Measurements from ENCODE around the gene ZKSCAN8.
A peak's percentile ranks its signal among the peaks of the same experiment; 100 is the strongest.
"Not testable (repeated sequence)": the region's sequence is repeated elsewhere in the genome, so short reads cannot be mapped to it uniquely, and the experiment has no call there.

Gene ZKSCAN8

DNA sequence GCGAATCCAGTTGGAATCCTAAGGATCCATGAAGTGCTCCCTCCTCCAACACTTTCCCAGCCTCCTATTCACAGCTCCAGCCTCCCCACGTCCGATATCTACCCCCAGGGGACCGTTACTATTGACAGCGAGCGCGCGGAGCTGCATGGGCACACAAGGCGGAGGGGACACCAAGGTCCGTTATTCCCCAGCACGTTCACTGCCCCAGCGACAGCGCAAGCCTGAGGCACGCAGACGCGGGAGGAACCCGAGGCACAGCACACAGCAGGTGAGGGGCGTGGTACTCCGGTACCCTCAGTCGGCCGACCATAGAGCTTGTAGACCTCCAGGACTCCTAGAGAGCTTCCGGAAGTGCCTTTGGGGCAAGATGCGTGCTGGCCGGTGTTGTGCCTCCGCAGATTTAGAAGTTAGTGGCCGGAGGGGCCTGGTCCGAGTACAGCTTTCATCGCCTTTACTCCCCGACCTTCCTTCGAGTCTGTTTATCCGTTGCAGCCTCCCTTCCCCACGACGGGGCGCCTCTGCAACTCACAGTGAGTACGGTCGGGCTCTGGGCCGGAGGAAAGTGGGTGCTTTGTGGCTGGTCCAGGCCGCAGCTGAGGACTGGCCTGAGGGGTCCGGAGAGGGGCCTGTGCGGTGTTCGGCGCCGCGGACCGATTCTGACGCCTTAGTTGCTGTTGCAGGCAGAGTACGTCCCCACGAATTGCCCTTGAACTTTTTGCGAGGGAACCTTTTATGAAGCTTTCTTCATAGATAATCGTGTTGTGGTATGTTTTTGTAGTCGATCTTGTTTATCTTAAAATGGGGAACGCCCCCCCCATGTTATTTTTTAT is at the start of gene ZKSCAN8:
ZKSCAN8 (plus strand) TSS at position 384 of the 830 bp plus-strand sequence. CDS start 6,525 bp downstream, outside the sequence.
- peak; percentile 89 for DNase-seq

DNA sequence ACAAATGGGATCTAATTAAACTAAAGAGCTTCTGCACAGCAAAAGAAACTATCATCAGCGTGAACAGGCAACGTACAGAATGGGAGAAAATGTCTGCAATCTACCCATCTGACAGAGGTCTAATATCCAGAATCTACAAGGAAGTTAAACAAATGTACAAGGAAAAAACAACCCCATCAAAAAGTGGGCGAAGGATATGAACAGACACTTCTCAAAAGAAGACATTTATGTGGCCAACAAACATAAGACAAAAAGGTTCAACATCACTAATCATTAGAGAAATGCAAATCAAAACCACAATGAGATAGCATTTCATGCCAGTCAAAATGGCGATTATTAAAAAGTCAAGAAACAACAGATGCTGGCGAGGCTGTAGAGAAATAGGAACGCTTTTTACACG is 39.5 kb upstream of the ZKSCAN8 start:
- not testable (repeated sequence) for DNase-seq

DNA sequence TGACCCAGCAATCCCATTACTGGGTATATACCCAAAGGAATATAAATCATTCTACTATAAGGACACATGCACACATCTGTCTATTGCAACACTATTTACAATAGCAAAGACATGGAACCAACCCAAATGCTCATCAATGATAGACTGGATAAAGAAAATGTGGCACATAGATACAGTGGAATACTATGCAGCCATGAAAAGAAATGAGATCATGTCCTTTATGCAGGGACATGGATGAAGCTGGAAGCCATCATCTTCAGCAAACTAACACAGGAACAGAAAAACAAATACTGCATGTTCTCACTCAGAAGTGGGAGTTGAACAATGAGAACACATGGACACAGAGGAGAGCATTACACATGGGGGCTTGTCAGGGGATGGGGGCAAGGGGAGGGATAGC is 39.0 kb upstream of the ZKSCAN8 start:
- not testable (repeated sequence) for DNase-seq

DNA sequence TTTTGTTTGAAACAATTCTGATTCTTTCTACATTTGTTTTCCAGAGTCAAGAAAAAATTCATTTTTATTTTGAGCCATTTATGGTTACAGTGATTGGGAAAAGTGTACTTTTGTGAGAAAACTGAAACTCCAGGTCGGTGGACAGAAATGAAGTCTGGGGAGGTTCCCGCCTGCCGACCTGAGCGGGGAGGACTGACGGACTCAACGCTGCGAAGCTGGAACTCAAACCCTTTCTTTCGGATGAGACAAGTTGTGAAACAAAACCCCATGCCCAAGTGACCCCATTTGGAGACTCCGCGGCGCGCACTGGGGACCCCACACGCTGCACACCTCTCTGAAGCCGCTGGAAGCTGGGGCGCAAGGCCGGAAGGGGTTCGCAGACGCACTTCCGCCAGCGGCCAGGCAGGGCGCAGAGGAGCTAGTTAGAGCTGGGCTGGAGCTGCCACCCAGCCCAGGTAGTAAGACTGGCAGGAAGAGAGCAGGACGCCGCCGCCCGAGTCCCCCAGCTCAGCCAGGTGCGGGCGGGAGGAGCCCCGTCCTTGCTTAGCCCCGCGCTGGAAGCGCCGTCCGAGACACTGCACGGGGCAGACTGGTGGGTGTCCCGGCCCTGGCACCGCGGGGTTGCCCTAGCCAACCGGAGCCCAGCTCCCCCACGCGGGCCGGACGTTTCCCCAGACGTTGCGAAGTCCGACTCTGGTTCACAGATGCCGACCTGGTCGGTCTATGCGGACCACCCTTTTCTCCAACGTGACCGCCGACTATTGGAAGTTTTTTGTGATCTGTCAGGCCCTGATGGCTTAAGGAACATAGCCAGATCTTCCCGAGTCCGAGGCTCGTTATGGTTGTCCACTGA is 37.1 kb upstream of the ZKSCAN8 start:
- peak; percentile 84 for DNase-seq

GRCh38 chr6:28105245-28105639 is 36.4 kb upstream of the ZKSCAN8 start:
- DNase-seq = no peak

DNA sequence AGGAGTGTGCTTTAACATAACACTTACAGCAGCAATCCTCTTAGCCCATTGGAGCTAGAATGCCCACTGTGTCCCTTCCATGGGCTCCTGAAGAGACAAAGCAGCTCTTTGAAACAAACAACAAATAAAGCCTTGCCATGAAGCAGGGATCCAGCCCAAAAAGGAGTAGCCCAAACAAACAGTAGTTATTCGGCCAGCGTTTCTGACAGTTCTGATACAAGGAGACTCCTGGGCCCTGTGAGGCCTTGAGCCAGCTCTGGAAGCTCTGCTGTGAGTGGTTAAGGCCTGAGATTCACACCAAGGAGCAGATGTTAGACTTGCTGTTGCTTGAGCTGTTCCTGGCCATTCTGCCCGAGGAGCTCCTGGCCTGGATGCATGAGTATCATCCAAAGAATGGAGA is 34.2 kb upstream of the ZKSCAN8 start:
- DNase-seq = no peak

DNA sequence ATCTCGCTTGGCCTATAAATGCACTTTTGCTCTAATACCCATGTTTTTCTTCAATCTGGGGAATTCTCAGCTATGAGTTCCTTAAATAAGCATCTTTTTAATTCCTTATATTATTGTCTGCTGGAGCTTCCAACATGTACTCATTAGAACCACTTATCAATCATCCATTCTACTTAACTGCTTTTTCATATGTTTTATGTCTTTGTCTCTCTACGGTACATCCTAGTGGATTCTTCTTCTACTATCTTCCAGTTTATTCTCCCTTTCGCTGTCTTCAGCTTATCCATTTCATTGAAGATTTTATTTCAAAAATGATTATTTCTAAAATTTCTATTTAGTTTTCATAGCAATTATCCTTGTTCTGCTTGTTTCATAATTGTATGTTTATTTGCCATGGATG is 29.7 kb upstream of the ZKSCAN8 start:
- DNase-seq = no peak

- DNase-seq = no peak
These were observed 25.9 kb upstream of the ZKSCAN8 start for GRCh38 chr6:28115799-28116198.

DNA sequence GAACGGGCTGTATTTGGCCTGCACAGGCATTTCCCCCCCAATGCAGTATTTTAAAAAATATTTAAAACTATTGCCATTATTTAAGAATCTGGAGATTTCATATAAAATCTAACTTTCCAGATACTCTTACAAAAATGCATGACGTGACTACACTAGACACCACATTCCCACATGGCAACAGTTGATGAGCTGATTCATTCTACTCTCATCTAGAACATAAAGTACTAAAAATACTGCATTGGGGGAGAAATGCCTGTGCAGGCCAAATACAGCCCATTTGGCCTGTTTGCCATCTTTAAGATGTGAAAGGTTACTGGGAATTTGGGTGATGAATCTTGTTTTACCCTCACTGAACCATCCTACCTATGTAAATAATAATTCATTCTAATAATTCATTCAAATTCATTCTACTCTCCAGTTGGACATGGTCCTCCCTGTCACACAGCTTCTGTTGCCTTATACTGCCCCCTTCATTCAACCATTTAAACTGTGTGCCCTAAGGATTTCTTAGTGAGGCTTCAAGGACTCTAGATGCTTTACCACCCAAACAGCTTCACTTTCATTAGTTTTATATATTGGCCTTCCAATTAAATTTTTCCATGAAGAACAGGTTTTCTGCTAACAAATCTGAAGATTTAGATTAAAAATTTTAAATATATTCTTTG is 24.2 kb upstream of the ZKSCAN8 start:
- DNase-seq = no peak

DNA sequence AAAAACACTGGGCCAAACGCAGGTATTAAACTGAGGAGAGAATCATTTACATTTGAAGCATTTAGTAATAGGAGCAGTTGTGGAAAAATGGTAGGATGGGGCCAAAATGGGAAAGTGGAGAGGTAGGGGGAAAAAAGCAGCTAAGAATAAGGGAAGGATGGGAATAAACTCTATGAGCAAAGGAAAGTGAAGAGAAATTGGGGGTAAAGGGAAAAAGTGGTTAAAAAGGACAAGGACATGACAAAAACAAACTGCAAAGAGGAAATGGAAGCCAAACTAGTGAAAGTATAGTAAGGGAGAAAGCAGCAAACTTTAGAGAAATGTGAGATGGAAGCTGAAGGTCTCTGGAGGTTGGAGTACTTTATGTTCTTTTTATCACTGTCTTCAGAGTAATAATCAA is 23.5 kb upstream of the ZKSCAN8 start:
- DNase-seq = no peak

DNA sequence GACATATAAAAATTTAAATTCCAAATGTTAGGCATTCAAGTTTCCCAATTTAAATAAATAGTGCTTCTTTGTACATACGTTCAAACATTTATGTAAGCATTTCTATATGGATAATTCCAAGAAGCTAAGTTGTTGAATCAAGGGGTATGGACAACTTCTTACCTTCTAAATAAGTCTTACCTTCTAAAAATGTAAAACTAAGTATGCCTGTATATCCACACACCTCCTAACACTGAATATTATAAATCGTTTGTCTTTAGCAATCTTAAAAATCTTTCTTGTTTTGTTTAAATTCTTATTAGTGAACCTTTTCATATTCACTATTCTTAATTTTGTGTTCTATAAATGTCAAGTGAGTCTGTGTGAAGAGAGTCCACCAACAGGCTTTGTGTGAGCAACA is 19.8 kb upstream of the ZKSCAN8 start:
- DNase-seq = no peak

- not testable (repeated sequence) for DNase-seq
These were observed 19.4 kb upstream of the ZKSCAN8 start for GRCh38 chr6:28122283-28122682.

- peak; percentile 84 for DNase-seq
These were observed 17.2 kb upstream of the ZKSCAN8 start, which contains the start of gene ZSCAN16 for GRCh38 chr6:28124350-28124970. Gene ZSCAN16 (plus strand): TSS chr6:28124609. CDS start chr6:28125444, 835 bp downstream.

- peak; percentile 9 for DNase-seq
These were observed 16.7 kb upstream of the ZKSCAN8 start for GRCh38 chr6:28124971-28125353.

GRCh38 chr6:28125401-28125800 is 16.3 kb upstream of the ZKSCAN8 start:
- DNase-seq = no peak

GRCh38 chr6:28134015-28134414 is 7.7 kb upstream of the ZKSCAN8 start:
- peak; percentile 39 for DNase-seq

DNA sequence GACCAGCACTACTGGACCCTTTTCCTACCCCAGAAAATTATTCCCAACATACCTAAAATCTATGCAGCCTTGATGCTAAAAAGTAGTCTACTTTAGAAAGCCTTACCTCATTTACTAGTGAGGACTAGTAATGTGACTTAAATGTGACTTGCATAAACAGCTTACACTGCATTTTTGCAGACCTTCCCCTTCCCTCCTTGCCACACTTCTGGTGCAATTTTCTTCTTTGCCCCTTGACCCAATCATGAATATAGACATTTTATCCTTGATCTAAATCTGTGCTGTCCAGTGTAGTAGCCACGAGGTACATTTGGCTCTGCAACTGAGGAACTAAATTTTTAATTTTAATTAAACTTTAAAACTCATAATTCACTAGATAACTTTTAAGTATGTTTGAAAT is 7.0 kb upstream of the ZKSCAN8 start:
- no peak for DNase-seq

DNA sequence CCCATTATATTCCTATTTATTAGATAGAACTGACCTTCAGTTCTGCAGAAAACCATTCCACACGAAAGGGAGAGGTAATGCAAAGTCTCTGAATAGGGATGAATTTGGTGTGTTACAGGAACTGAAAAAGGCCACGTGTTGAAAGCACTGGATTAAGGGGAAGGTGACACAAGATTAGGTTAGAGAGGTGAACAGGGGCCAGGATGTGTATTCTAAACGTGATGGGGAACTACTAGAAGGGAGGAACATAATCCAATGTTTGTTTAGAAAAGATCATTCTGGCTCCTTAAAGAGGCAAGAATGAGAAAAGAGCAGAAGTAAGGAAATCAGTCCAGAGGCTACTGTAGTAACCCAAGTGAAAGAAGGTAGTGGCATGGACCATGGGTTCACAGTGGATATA is 6.3 kb upstream of the ZKSCAN8 start:
- no peak for DNase-seq

- peak; percentile 80 for DNase-seq
These were observed 4.8 kb upstream of the ZKSCAN8 start for GRCh38 chr6:28136585-28137504.

DNA sequence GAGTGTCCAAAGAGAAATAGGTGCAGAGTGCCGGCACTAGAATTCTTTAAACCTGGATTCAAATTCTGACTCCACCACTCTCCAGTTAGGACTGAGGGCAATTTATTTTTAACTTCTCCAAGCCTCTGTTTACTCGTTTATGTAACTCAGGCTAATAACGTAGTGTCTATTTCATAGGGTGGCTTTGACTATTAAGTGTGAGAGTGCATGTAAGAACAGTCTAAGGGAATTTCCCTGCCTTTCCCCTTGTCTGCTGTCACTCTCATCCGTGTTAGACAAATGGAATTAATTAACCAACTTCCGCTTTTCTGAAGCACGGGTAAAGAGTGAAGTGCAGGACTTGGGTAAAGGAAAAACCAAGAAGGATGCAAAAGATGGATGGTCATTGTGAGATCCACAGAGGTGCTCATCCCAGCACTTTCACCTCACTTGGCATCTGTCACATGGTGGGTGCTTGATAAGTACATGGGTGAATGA is 4.1 kb upstream of the ZKSCAN8 start:
- peak; percentile 69 for DNase-seq

DNA sequence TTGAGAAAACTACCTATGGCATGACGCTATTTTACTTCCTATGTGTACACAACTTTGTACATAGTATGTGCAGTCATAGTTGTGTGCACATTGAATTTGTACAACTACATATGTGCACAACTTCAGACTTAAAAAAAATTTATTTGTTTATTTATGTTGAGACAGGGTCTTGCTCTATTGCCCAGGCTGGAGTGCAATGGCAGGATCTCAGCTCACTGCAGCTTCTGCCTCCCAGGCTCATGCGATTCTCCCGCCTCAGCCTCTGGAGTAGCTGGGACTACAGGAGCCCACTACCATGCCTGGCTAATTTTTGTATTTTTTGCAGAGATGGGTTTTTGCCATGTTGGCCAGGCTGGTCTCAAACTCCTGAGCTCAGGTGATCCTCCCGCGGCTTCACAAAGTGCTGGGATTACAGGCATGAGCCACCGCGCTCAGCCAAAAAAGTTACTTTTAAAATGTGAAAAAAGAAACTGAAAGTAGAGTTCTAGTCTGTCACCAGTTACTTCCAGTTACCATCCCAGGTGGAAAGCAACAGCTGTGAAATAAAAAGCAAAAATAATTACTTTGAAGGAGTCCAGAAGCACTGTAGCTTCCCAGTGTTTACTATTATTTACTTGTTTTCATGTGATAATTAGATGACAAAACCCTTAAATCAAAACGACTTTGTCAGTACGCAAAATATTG is 1.7 kb upstream of the ZKSCAN8 start:
- no peak for DNase-seq
